Breast epithelium (tissue), 4 donors: ENCODE measurements around the gene SLAMF8. TPM values are rescaled to one million over a fixed set of nuclear protein-coding genes. Genes with fewer than 3 reads are reported as not detected.

Experiments
- DNase-seq, 2 donors: peaks; one replicate each; pipeline ENCODE4 v3.0.0-alpha.2; 2019; ENCODE audit warnings: low spot score in 2 of 2
- H3K27ac ChIP-seq, 2 donors: fragments of 200-600 bp; sonication (generic) in 1 of 2; one replicate each; pipeline ENCODE4 v1.5.1; 2016 to 2019; ENCODE audit warnings: mild to moderate bottlenecking in 1 of 2
- H3K27me3 ChIP-seq, 2 donors: fragments of 200-600 bp; sonication (generic) in 1 of 2; one replicate each; pipeline versions ENCODE4 v1.5.1 to v1.6.0; 2017 to 2019; ENCODE audit warnings: control low read depth in 1 of 2, mild to moderate bottlenecking in 1 of 2
- H3K36me3 ChIP-seq: fragments of 200-600 bp; one replicate; pipeline ENCODE4 v1.5.1; 2019
- H3K4me1 ChIP-seq, 2 donors: fragments of 200-600 bp; sonication (generic); one replicate each; pipeline ENCODE4 v1.5.1; 2016 to 2019; ENCODE audit warnings: control low read depth in 1 of 2
- H3K4me3 ChIP-seq, 3 donors: fragments of 200-600 bp; sonication (generic); 1 replicate in 2 of 3; 2 replicates in 1 of 3; pipeline ENCODE4 v1.5.1; 2016 to 2019; ENCODE audit warnings: mild to moderate bottlenecking in 3 of 3, moderate library complexity in 2 of 3
- H3K9me3 ChIP-seq, 2 donors: fragments of 200-600 bp; sonication (generic) in 1 of 2; one replicate each; pipeline ENCODE4 v1.5.1; 2016 to 2019; ENCODE audit warnings: control low read depth in 1 of 2
- CTCF ChIP-seq, 3 donors: fragments of 450-650 bp; IDR thresholded peaks; one replicate each; pipeline ENCODE4 v1.5.1; 2016 to 2017; ENCODE audit warnings: antibody characterized with exemption in 3 of 3, mild to moderate bottlenecking in 3 of 3, moderate library complexity in 3 of 3
- POLR2A ChIP-seq: fragments of 450-650 bp; IDR thresholded peaks from one replicate; pipeline ENCODE4 v1.6.1; 2016; ENCODE audit warnings: antibody characterized with exemption, mild to moderate bottlenecking, moderate library complexity
- POLR2AphosphoS5 ChIP-seq, 3 donors: sonication (generic); formaldehyde crosslinking; IDR thresholded peaks; one replicate each; pipeline ENCODE4 v1.6.1; 2017; ENCODE audit warnings: antibody characterized with exemption in 3 of 3
- intact Hi-C: fragments of 100-400 bp; cut with DNase I; formaldehyde crosslinking; loops from one replicate; pipeline ENCODE4 v1.15.1; 2023; ENCODE audit warnings: low total_unique reads
- total RNA-seq, 3 donors: library from RNA; depleted of rRNA; stranded (reverse); fragments of >200 nt; gene quantifications; one replicate each; pipeline ENCODE4 v1.1.0, GENCODE V29; 2016

The SLAMF8 gene
- total RNA-seq, 3 donors from 2014 or later, result 2.3 to 15.4 (median 12.3) TPM

GRCh38 chr1:159835862-159836525 is 9.3 kb downstream of the SLAMF8 start:
- Histone ChIP-seq H3K36me3 (no peaks in the 10 kb centered on the region), H3K27me3 (no peaks in the 10 kb centered on the region), H3K9me3 (no peaks in the 10 kb centered on the region), H3K4me1 (no peaks in the 10 kb centered on the region), H3K27ac (no peak overlapping the region), H3K4me3 (no peak overlapping the region)
- intact Hi-C loops, result no loop called here
- TF ChIP-seq CTCF (IDR thresholded peaks at IDR 0.05) (no peak), POLR2A (no peak), POLR2AphosphoS5 (IDR thresholded peaks at IDR 0.05) (no peak)
- no peak for DNase-seq

DNA sequence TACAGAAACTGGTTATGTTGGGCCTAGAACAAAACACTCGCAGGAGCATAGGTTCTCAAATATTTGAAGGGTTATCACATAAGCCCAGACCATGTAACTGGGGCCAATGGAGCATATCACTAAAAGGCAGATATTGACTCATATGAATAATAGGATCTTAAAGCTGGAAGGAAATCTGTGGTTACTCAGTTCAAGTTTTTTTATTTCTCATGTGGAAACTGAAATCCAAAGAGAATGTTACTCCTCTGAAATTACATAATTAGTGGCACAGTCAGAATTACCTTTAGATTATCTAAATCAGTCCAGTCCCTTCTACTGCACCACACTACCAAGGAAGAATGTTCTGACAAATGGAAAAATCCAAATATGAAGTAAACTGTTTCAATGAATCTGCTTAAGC is 12.0 kb downstream of the SLAMF8 start:
- no peak for DNase-seq
- intact Hi-C loops, result no loop called here
- no peak overlapping the region for H3K27ac ChIP-seq
- H3K36me3 ChIP-seq, result no peaks in the 10 kb centered on the region
- H3K27me3 ChIP-seq, result no peaks in the 10 kb centered on the region
- no peaks in the 10 kb centered on the region for H3K4me1 ChIP-seq
- no peak overlapping the region for H3K4me3 ChIP-seq
- TF ChIP-seq CTCF (IDR thresholded peaks at IDR 0.05) (no peak), POLR2AphosphoS5 (IDR thresholded peaks at IDR 0.05) (no peak), POLR2A (no peak)
- H3K9me3 ChIP-seq, result no peaks in the 10 kb centered on the region

DNA sequence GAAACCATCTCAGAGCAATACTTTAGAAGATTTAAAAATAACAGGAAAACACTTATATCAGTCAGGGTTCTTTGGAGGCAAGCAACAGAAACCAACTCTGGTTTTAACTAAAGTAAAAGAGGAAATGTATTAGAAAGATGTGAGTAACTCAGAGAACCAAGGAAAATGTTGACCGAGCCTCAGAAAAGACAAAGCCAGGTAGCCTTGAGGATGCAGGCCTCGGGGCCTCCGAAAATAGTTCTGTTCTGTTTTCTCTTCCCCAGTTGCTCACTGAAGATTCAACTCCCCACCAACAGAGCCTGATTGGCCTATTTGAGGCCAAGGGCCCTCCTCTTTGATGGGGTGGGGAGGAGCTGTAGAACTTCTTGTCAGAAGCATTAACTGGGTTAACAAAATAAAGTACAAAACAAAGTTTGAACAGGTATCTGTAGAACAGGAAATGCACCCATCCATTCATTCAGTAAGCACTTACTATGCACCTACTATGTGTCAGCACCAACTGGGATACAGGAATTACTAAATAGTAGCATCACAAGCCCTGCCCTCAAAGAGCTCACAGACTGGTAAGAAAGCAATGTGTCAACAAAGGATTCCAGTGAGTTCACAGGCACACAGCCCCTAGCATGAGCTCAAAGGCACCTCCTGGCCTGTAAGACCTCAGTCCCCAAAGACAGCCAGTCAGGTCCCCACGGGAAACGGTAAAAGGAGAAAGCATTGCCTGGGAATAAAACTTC is 12.6 kb downstream of the SLAMF8 start:
- H3K36me3 ChIP-seq, result no peaks in the 10 kb centered on the region
- H3K4me1 ChIP-seq, result no peaks in the 10 kb centered on the region
- intact Hi-C loops, result no loop called here
- no peak overlapping the region for H3K27ac ChIP-seq
- H3K9me3 ChIP-seq, result no peaks in the 10 kb centered on the region
- TF ChIP-seq CTCF (IDR thresholded peaks at IDR 0.05) (no peak), POLR2A (no peak), POLR2AphosphoS5 (IDR thresholded peaks at IDR 0.05) (no peak)
- H3K4me3 ChIP-seq, result no peak overlapping the region
- no peak for DNase-seq
- no peaks in the 10 kb centered on the region for H3K27me3 ChIP-seq

DNA sequence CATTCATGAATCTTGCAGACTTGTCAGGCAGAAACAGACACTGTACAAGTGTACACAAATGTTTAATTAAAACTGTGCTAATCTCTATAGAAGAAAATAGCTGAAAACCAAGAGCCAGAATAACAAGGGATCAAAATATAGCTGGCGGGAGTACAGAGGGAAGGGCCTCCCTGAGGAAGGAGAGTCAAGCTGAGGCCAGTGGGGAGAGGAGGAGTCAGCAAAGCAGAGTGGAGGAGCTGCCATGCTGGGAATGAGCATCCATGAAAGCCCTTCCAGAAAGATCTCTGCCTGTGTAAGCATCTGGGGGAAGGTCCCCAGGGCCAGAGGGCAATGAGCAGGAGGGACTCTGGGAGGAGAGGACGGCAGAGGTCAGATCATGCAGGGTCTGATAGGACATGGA is 15.1 kb downstream of the SLAMF8 start:
- Histone ChIP-seq H3K36me3 (no peaks in the 10 kb centered on the region), H3K4me3 (no peak overlapping the region), H3K27me3 (no peaks in the 10 kb centered on the region), H3K27ac (no peak overlapping the region), H3K4me1 (no peaks in the 10 kb centered on the region), H3K9me3 (no peaks in the 10 kb centered on the region)
- TF ChIP-seq POLR2AphosphoS5 (IDR thresholded peaks at IDR 0.05), result no peak
- no peak for TF ChIP-seq CTCF (IDR thresholded peaks at IDR 0.05)
- TF ChIP-seq POLR2A, result no peak
- intact Hi-C loops, result no loop called here
- no peak for DNase-seq

DNA sequence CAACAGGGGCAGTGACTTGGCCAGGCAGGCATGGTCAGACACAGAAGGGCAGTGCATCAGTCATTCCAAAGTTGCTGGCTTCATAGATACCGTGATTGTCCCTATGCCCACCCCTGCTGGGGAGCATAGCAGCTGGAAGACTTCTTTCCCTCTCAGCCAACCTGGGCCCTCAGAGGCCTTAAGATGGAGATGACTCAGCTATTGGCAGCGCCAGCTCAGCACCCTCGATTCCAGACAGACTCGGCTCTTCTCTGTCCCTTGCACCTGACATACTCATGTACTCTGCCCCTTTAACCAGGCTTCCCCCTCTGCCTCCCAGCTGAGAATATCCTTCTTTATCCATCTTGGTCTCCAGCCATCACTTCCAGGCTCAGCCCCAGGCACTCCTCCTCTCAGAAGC is 16.8 kb downstream of the SLAMF8 start:
- intact Hi-C loops, result no loop called here
- TF ChIP-seq CTCF (IDR thresholded peaks at IDR 0.05), result no peak
- no peak for TF ChIP-seq POLR2A
- TF ChIP-seq POLR2AphosphoS5 (IDR thresholded peaks at IDR 0.05), result no peak

More for the DNA sequence above, 16.8 kb downstream of the SLAMF8 start:
- Histone ChIP-seq H3K4me3 (no peak overlapping the region), H3K4me1 (no peaks in the 10 kb centered on the region), H3K27ac (no peak overlapping the region), H3K27me3 (no peaks in the 10 kb centered on the region), H3K36me3 (no peaks in the 10 kb centered on the region), H3K9me3 (no peaks in the 10 kb centered on the region)
- DNase-seq, result no peak
